GM12878 (cell line): ENCODE results near the gene KMO. TPM values are rescaled to one million over a fixed set of nuclear protein-coding genes. Genes with fewer than 3 reads are reported as not detected.

ENCODE experiments used
- ATAC-seq: fragments of 200-7000 bp; cut with Tn5 transposase; 3 replicates; pipeline ENCODE4 v1.9.1; 2020; ENCODE audit warnings: mild to moderate bottlenecking, moderate library complexity
- BruUV-seq: library from RNA; stranded (reverse); fragments of 400-500 nt; replicated peaks from 2 replicates; lab custom pipeline; 2021; lab: Mats Ljungman, UMichigan
- CTCF ChIA-PET: fragments of 300-600 bp; sonication (Branson Sonifier 250); formaldehyde crosslinking; extraction: SDS; loops from one replicate; lab custom pipeline; 2021; ENCODE audit warnings: inconsistent platforms; lab: Yijun Ruan, JAX
- POLR2A ChIA-PET: fragments of 350-600 bp; formaldehyde crosslinking; extraction: SDS; loops from one replicate; lab custom pipeline; 2021; ENCODE audit warnings: inconsistent platforms; lab: Charles Lee
- RAD21 ChIA-PET: fragments of 300-600 bp; sonication (Branson Sonifier 250); formaldehyde crosslinking; loops from one replicate; lab custom pipeline; 2023; ENCODE audit warnings: antibody characterized with exemption; ENCODE audit not compliant: unreplicated experiment; lab: Charles Lee
- SMC1A ChIA-PET: fragments of 300-600 bp; sonication (Branson Sonifier 250); formaldehyde crosslinking; loops from one replicate; lab custom pipeline; 2023; ENCODE audit not compliant: unreplicated experiment, uncharacterized antibody; lab: Charles Lee
- DNase-seq: peaks from one replicate; pipeline ENCODE4 v3.0.0-alpha.2; 2011; ENCODE audit warnings: low read depth, low spot score
- FAIRE-seq: peaks from 3 replicates; lab custom pipeline; 2011; peaks lifted over from hg19 to GRCh38; lab: Jason Lieb, UNC
- H2AFZ ChIP-seq: 2 replicates; pipeline ENCODE4 v1.6.0; 2011; ENCODE audit warnings: low read depth, low read length, control low read depth; ENCODE audit not compliant: control insufficient read depth
- H3K27ac ChIP-seq: 2 replicates; pipeline ENCODE4 v1.5.1; 2011; ENCODE audit warnings: control low read depth; ENCODE audit not compliant: control insufficient read depth, insufficient read depth
- H3K27me3 ChIP-seq, 2 experiments: replicated peaks in 1 of 2; 2 replicates each; pipeline versions ENCODE4 v1.6.0 to v1.6.1; 2011; ENCODE audit warnings: low read length in 1 of 2; ENCODE audit not compliant: control insufficient read depth in 2 of 2, insufficient read depth in 2 of 2
- H3K36me3 ChIP-seq, 2 experiments: 2 replicates each; pipeline ENCODE4 v1.5.1; 2011; ENCODE audit warnings: low read length in 1 of 2; ENCODE audit not compliant: control insufficient read depth in 2 of 2, insufficient read depth in 2 of 2
- H3K4me1 ChIP-seq: 2 replicates; pipeline ENCODE4 v1.6.1; 2011; ENCODE audit warnings: mild to moderate bottlenecking, low read length, moderate library complexity, mixed read lengths; ENCODE audit not compliant: control insufficient read depth, insufficient read depth
- H3K4me2 ChIP-seq: 2 replicates; pipeline ENCODE4 v1.6.0; 2011; ENCODE audit warnings: control low read depth; ENCODE audit not compliant: control insufficient read depth, insufficient read depth
- H3K4me3 ChIP-seq: fragments of 200-600 bp; sonication (generic); 2 replicates; pipeline ENCODE4 v1.5.1; 2016
- H3K79me2 ChIP-seq: 2 replicates; pipeline ENCODE4 v1.6.0; 2011; ENCODE audit warnings: low read length; ENCODE audit not compliant: control insufficient read depth, insufficient read depth
- H3K9ac ChIP-seq: 2 replicates; pipeline ENCODE4 v1.8.0; 2011; ENCODE audit warnings: low read length, control low read depth, mixed read lengths; ENCODE audit not compliant: control insufficient read depth, insufficient read depth
- H3K9me3 ChIP-seq: replicated peaks from 3 replicates; pipeline ENCODE4 v1.5.1; 2011; ENCODE audit warnings: mild to moderate bottlenecking, low read length; ENCODE audit not compliant: control insufficient read depth, insufficient read depth
- H4K20me1 ChIP-seq: 2 replicates; pipeline ENCODE4 v1.6.0; 2011; ENCODE audit not compliant: control insufficient read depth, insufficient read depth
- BCL11A ChIP-seq: IDR thresholded peaks from 2 replicates; pipeline ENCODE4 v1.6.1; 2011; ENCODE audit warnings: low read depth, low read length
- CTCF ChIP-seq, 3 experiments: IDR thresholded peaks in 2 of 3; conservative IDR thresholded peaks in 1 of 3; 2 replicates each; pipeline ENCODE4 v1.5.1; 2011; ENCODE audit warnings: low read depth in 3 of 3, low read length in 3 of 3, mild to moderate bottlenecking in 3 of 3, control low read depth in 2 of 3, moderate library complexity in 2 of 3, inconsistent platforms in 1 of 3, mixed read lengths in 1 of 3; ENCODE audit not compliant: control insufficient read depth in 2 of 3, insufficient read depth in 1 of 3; ENCODE audit errors: extremely low read depth in 1 of 3
- DPF2 ChIP-seq: fragments of 450-650 bp; IDR thresholded peaks from 2 replicates; pipeline ENCODE4 v1.6.1; 2017; ENCODE audit warnings: mild to moderate bottlenecking
- MEF2A ChIP-seq: IDR thresholded peaks from 2 replicates; pipeline ENCODE4 v1.6.1; 2011; ENCODE audit warnings: low read depth, mild to moderate bottlenecking, low read length, moderate library complexity; ENCODE audit not compliant: insufficient read depth
- NFIC ChIP-seq: IDR thresholded peaks from 2 replicates; pipeline ENCODE4 v1.6.1; 2012; ENCODE audit warnings: low read depth, mild to moderate bottlenecking, inconsistent platforms, low read length, moderate library complexity
- PKNOX1 ChIP-seq: fragments of 450-650 bp; IDR thresholded peaks from 2 replicates; pipeline ENCODE4 v1.6.1; 2016; ENCODE audit warnings: mild to moderate bottlenecking
- PML ChIP-seq: IDR thresholded peaks from 2 replicates; pipeline ENCODE4 v1.6.1; 2012; ENCODE audit warnings: low read length, inconsistent platforms
- RAD21 ChIP-seq: IDR thresholded peaks from 2 replicates; pipeline ENCODE4 v1.6.1; 2011; ENCODE audit warnings: mild to moderate bottlenecking, low read depth, low read length, moderate library complexity; ENCODE audit not compliant: insufficient read depth
- RB1 ChIP-seq: fragments of 450-650 bp; formaldehyde crosslinking; IDR thresholded peaks from 2 replicates; pipeline ENCODE4 v1.6.1; 2017; ENCODE audit warnings: mild to moderate bottlenecking, borderline replicate concordance
- SMC3 ChIP-seq: IDR thresholded peaks from 2 replicates; pipeline ENCODE4 v1.6.1; 2011; ENCODE audit warnings: low read length, improper control_type of control experiment, borderline replicate concordance
- SUPT20H ChIP-seq: IDR thresholded peaks from 2 replicates; pipeline ENCODE4 v1.6.1; 2011; ENCODE audit warnings: low read depth, mild to moderate bottlenecking, low read length, moderate library complexity, borderline replicate concordance; ENCODE audit not compliant: control insufficient read depth
- WGBS: methylation state at CpG from one replicate; pipeline ENCODE4 v1.1.6; 2016; ENCODE audit warnings: low lambda C conversion rate; ENCODE audit not compliant: insufficient replicate concordance, insufficient coverage; ENCODE audit errors: missing lambda C conversion rate; 5-methylcytosine and 5-hydroxymethylcytosine counted together
- in situ Hi-C: fragments of 300-500 bp; cut with MboI; formaldehyde crosslinking; loops from 9 replicates; pipeline ENCODE4 v1.14.3; 2018; ENCODE audit warnings: mixed read lengths
- intact Hi-C: fragments of 100-400 bp; cut with micrococcal nuclease; formaldehyde crosslinking; loops from one replicate; pipeline ENCODE4 v1.14.2; 2022; ENCODE audit not compliant: unreplicated experiment
- polyA plus RNA-seq, 11 experiments: library from polyadenylated mRNA; depleted of rRNA in 4 of 11; unstranded in 6 of 11; stranded (reverse) in 5 of 11; fragments of >200 nt; fragmentation: Nextera tagmentation in 4 of 11; fragmentation: Illumina TruSeq in 1 of 11; extraction: Ambion mirVana in 4 of 11; extraction: Trizol in 1 of 11; gene quantifications; 1 replicate in 1 of 11; 2 replicates in 10 of 11; pipeline versions ENCODE4 v1.2.1 to v1.2.3, GENCODE V29; 2011 to 2016; ENCODE audit warnings: inconsistent platforms in 2 of 11, missing spikeins in 2 of 11, low read depth in 1 of 11
- total RNA-seq, 4 experiments: library from RNA; depleted of rRNA in 3 of 4; stranded (reverse); fragments of >200 nt in 3 of 4; fragmentation: Illumina TruSeq in 1 of 4; extraction: Trizol in 1 of 4; gene quantifications; 2 replicates each; pipeline versions ENCODE4 v1.2.1 to v1.2.3, GENCODE V29; 2013 to 2021
- TF ChIP-seq, protein P1 (sequence below): fragments of 450-650 bp; IDR thresholded peaks from 2 replicates; pipeline ENCODE4 v1.6.1; 2017; ENCODE audit warnings: antibody characterized with exemption, mild to moderate bottlenecking, moderate library complexity

Gene KMO
- total and polyA plus RNA-seq, 10 of the 15 experiments (the other 5 are each of a cell fraction or from before 2014, with no cell fraction given), result 0.68 to 5.9 (median 1.5) TPM

- TF ChIP-seq, protein P1, sequence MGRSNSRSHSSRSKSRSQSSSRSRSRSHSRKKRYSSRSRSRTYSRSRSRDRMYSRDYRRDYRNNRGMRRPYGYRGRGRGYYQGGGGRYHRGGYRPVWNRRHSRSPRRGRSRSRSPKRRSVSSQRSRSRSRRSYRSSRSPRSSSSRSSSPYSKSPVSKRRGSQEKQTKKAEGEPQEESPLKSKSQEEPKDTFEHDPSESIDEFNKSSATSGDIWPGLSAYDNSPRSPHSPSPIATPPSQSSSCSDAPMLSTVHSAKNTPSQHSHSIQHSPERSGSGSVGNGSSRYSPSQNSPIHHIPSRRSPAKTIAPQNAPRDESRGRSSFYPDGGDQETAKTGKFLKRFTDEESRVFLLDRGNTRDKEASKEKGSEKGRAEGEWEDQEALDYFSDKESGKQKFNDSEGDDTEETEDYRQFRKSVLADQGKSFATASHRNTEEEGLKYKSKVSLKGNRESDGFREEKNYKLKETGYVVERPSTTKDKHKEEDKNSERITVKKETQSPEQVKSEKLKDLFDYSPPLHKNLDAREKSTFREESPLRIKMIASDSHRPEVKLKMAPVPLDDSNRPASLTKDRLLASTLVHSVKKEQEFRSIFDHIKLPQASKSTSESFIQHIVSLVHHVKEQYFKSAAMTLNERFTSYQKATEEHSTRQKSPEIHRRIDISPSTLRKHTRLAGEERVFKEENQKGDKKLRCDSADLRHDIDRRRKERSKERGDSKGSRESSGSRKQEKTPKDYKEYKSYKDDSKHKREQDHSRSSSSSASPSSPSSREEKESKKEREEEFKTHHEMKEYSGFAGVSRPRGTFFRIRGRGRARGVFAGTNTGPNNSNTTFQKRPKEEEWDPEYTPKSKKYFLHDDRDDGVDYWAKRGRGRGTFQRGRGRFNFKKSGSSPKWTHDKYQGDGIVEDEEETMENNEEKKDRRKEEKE, result no peak
- peak; percentile 76 for TF ChIP-seq PKNOX1
- TF ChIP-seq MEF2A, result peak; percentile 64; the same call in 1 of the 2 replicates
- TF ChIP-seq NFIC, result peak; percentile 77; the same call in 1 of the 2 replicates
- peak; percentile 69; the same call in 1 of the 2 replicates for TF ChIP-seq PML
- TF ChIP-seq, all 136 proteins: peak for 17
These were observed 47.0 kb upstream of the KMO start (continued) for GRCh38 chr1:241485145-241485544.

DNA sequence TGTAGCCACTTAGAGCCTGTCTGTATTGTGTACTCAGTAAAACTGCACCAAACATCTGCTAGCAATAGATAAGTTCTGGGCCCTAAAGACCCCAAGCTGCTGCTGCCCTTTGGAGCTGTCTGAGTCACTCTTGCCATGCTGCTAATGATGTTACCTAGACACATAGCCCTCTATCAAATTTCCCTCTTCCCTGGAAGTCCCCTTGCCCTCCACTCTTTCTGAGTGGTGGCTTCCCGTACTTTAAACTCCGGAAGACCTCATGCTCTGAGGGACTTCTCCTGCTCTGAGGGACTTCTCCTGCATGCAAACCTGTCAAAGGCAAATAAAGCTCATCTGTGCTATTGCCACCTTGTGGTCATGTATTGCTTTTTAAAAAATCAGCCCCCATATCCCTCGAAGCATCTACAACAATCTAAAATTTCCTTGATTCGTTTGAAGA lies 46.6 kb upstream of the KMO start:
- intact Hi-C loops, result loop anchor here (1.0 to 5.0 kb wide), 3 partner anchors 518 to 753 kb away; no protein-coding TSS in a partner anchor
- Histone ChIP-seq H3K4me1 (peaks cover 3% of the 10 kb centered on the region; the same call in 1 of the 2 replicates), H3K27me3 (no peaks in the 10 kb centered on the region), H4K20me1 (no peaks in the 10 kb centered on the region), H3K79me2 (no peaks in the 10 kb centered on the region), H3K27ac (no peak overlapping the region), H3K4me2 (no peak overlapping the region), H3K4me3 (no peak overlapping the region), H3K36me3 (no peaks in the 10 kb centered on the region), H3K9ac (no peak overlapping the region), H2AFZ (no peak overlapping the region), H3K9me3 (no peaks in the 10 kb centered on the region; the same call in 2 of the 3 replicates)
- ChIA-PET CTCF (interaction anchor here (0.6 to 3.0 kb wide), 21 partner anchors 9 to 754 kb away, joined by 3 to 16 read pairs (median 5); no protein-coding TSS in a partner anchor), RAD21 (interaction anchor here (0.9 to 1.7 kb wide), 7 partner anchors 8 to 1828 kb away, joined by 3 to 10 read pairs (median 4); no protein-coding TSS in a partner anchor), SMC1A (interaction anchor here (0.8 to 1.9 kb wide), 5 partner anchors 8 to 754 kb away, joined by 3 to 14 read pairs (median 4); no protein-coding TSS in a partner anchor), POLR2A (interaction anchor here (0.6 kb wide), 1 partner anchor 319 kb away, joined by 7 read pairs; no protein-coding TSS in a partner anchor)
- DNase-seq (peak; percentile 23), FAIRE-seq (peak; percentile 70), ATAC-seq (peak; percentile 84)
- 2% methylated on average over 4 of the region's 4 CpGs for WGBS
- BruUV-seq, result no TSS peak
- in situ Hi-C loops, result loop anchor here (10.0 kb wide), 2 partner anchors 601 to 751 kb away; no protein-coding TSS in a partner anchor
- TF ChIP-seq RAD21 (peak; percentile 38; the same call in 1 of the 2 replicates), BCL11A (0 out of 2 replicates have a peak, but pooled peaks have one; percentile 1), RB1 (no peak), CTCF (IDR thresholded peaks at IDR 0.05 in 2 of 3, conservative IDR thresholded peaks at IDR 0.05 in 1 of 3; ENCODE audit: control insufficient read depth in 2 of 3, extremely low read depth in 1 of 3, insufficient read depth in 1 of 3, low read depth in 3 of 3, low read length in 3 of 3) (peak; percentile 42 to 50 (median 48); a peak in 4 of 6 replicates), DPF2 (0 out of 2 replicates have a peak, but pooled peaks have one; percentile 31), SMC3 (peak; percentile 54; the same call in 1 of the 2 replicates), SUPT20H (no peak)
